HFF-Myc (cell line): ENCODE data around the gene SMIM14.
"Not testable (repeated sequence)": the region's sequence is repeated elsewhere in the genome, so short reads cannot be mapped to it uniquely, and the experiment has no call there.

Experiments used
- DNase-seq: peaks from one replicate; pipeline ENCODE4 v3.0.0-alpha.2; 2011; ENCODE audit warnings: low read depth; ENCODE audit errors: extremely low read depth
- H3K4me3 ChIP-seq: replicated peaks from 2 replicates; pipeline ENCODE4 v1.5.1; 2011; ENCODE audit warnings: low read depth, mild to moderate bottlenecking, control low read depth, low read length
- CTCF ChIP-seq: IDR thresholded peaks from 2 replicates; pipeline ENCODE4 v1.5.1; 2012; ENCODE audit warnings: mild to moderate bottlenecking, low read depth, low read length, control low read depth; ENCODE audit errors: missing control alignments

SMIM14 gene

GRCh38 chr4:39657465-39657864 is 18.8 kb upstream of the SMIM14 start:
- no peak for TF ChIP-seq CTCF

GRCh38 chr4:39656638-39657037 is 18.0 kb upstream of the SMIM14 start:
- not testable (repeated sequence) for H3K4me3 ChIP-seq, DNase-seq

More at GRCh38 chr4:39657465-39657864, 18.8 kb upstream of the SMIM14 start:
- DNase-seq = no peak
- no peak overlapping the region for H3K4me3 ChIP-seq

- no peak for TF ChIP-seq CTCF
- no peak overlapping the region for H3K4me3 ChIP-seq
- no peak for DNase-seq
Measured at GRCh38 chr4:39655876-39656275, 17.2 kb upstream of the SMIM14 start.

- TF ChIP-seq CTCF = no peak
- DNase-seq = no peak
- H3K4me3 ChIP-seq = no peak overlapping the region
Measured at GRCh38 chr4:39655211-39655610, 16.5 kb upstream of the SMIM14 start.

- not testable (repeated sequence) for H3K4me3 ChIP-seq, DNase-seq
Measured at GRCh38 chr4:39651586-39651985, 12.9 kb upstream of the SMIM14 start.

GRCh38 chr4:39649639-39650265 is 11.1 kb upstream of the SMIM14 start:
- no peak for DNase-seq
- no peak for TF ChIP-seq CTCF
- H3K4me3 ChIP-seq = no peak overlapping the region

GRCh38 chr4:39648827-39649558 is 10.3 kb upstream of the SMIM14 start:
- TF ChIP-seq CTCF = no peak
- no peak overlapping the region for H3K4me3 ChIP-seq
- DNase-seq = no peak

- no peak overlapping the region for H3K4me3 ChIP-seq
- no peak for TF ChIP-seq CTCF
- no peak for DNase-seq
Measured at GRCh38 chr4:39648213-39648612, 9.5 kb upstream of the SMIM14 start.
